DND-41 (cell line): ENCODE results near the gene CCL27.

Experiments
- EZH2 ChIP-seq: IDR thresholded peaks from 3 replicates; pipeline ENCODE4 v1.6.1; 2012; ENCODE audit warnings: borderline replicate concordance, low read depth, mild to moderate bottlenecking, moderate library complexity, low read length, inconsistent platforms; ENCODE audit not compliant: severe bottlenecking
- TF ChIP-seq, protein P1 (sequence below): IDR thresholded peaks from 2 replicates; pipeline ENCODE4 v1.5.1; 2012; ENCODE audit warnings: borderline replicate concordance, low read length, moderate library complexity, mild to moderate bottlenecking; ENCODE audit not compliant: poor library complexity, severe bottlenecking; ENCODE audit errors: extremely low read depth

DNA sequence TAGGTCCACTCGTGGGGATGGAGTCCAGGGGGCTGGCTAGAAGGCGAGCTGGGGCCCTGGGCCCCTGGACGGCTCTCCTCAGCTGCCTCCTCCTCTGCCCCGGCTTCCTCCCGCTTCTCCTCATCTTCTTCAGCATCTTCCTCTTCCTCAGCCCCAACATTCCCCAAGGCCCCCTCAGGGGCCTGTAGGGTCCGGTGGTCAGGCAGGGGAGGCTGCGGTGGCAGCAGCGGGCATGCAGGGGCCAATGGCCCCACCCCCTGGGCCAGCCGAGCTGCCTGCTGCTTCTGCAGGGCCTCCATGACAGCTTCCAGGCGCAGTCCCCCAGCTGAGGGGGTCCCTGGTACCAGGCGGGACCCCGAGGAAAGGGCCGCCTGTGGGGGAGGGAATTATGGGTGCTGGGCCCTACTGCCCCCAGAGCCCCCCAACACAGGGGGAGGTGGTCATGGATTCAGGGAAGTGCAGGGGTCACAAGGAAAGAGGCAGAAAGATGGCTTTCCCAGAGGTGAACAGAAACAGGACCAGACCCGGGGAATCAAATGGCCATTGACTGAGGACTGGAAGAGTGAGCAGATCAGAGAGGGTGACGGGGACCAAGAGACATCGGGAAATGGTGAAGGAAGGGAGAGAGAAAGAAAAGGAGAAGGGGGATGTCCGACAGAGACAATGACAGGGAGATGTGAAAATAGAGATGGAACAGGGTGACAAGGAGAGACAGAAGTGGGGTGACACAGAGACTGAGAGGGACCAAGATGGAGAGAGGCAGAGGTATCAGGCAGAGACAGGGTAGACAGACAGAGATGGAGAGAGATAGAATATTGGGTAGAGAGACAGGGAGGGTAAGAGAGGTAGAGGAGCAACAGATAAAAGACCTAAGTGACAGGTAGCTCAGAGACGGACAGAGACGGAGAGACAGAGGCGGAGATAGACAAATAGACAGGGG, 34.5 kb downstream of the CCL27 start:
- TF ChIP-seq, protein P1, sequence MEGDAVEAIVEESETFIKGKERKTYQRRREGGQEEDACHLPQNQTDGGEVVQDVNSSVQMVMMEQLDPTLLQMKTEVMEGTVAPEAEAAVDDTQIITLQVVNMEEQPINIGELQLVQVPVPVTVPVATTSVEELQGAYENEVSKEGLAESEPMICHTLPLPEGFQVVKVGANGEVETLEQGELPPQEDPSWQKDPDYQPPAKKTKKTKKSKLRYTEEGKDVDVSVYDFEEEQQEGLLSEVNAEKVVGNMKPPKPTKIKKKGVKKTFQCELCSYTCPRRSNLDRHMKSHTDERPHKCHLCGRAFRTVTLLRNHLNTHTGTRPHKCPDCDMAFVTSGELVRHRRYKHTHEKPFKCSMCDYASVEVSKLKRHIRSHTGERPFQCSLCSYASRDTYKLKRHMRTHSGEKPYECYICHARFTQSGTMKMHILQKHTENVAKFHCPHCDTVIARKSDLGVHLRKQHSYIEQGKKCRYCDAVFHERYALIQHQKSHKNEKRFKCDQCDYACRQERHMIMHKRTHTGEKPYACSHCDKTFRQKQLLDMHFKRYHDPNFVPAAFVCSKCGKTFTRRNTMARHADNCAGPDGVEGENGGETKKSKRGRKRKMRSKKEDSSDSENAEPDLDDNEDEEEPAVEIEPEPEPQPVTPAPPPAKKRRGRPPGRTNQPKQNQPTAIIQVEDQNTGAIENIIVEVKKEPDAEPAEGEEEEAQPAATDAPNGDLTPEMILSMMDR: no peak
- TF ChIP-seq EZH2: no peak
